Muscle layer of duodenum (tissue), 2 donors: ENCODE measurements around the gene AP3M1.
"Not testable (repeated sequence)": the region's sequence is repeated elsewhere in the genome, so short reads cannot be mapped to it uniquely, and the experiment has no call there.

Experiments used
- H3K27ac ChIP-seq: one replicate; pipeline ENCODE4 v1.7.0; 2013; ENCODE audit warnings: mild to moderate bottlenecking, low read length
- H3K27me3 ChIP-seq: one replicate; pipeline ENCODE4 v1.7.0; 2013; ENCODE audit warnings: low read depth, mild to moderate bottlenecking, control low read depth, low read length
- H3K36me3 ChIP-seq, 2 donors: one replicate each; pipeline ENCODE4 v1.7.0; 2013; ENCODE audit warnings: low read length in 2 of 2, control low read depth in 1 of 2, mild to moderate bottlenecking in 1 of 2; ENCODE audit not compliant: insufficient read depth in 2 of 2, control insufficient read depth in 1 of 2
- H3K4me1 ChIP-seq, 2 donors: one replicate each; pipeline ENCODE4 v1.7.0; 2013; ENCODE audit warnings: low read length in 2 of 2, mild to moderate bottlenecking in 2 of 2, control low read depth in 1 of 2, moderate library complexity in 1 of 2; ENCODE audit not compliant: insufficient read depth in 2 of 2, control insufficient read depth in 1 of 2
- H3K4me3 ChIP-seq, 2 donors: one replicate each; pipeline ENCODE4 v1.7.0; 2013; ENCODE audit warnings: low read length in 2 of 2, low read depth in 1 of 2, mild to moderate bottlenecking in 1 of 2
- H3K9me3 ChIP-seq, 2 donors: one replicate each; pipeline ENCODE4 v1.7.0; 2013; ENCODE audit warnings: low read length in 2 of 2, control low read depth in 1 of 2, mild to moderate bottlenecking in 1 of 2; ENCODE audit not compliant: control insufficient read depth in 1 of 2
- donor health status: healthy.

The AP3M1 gene, protein sequence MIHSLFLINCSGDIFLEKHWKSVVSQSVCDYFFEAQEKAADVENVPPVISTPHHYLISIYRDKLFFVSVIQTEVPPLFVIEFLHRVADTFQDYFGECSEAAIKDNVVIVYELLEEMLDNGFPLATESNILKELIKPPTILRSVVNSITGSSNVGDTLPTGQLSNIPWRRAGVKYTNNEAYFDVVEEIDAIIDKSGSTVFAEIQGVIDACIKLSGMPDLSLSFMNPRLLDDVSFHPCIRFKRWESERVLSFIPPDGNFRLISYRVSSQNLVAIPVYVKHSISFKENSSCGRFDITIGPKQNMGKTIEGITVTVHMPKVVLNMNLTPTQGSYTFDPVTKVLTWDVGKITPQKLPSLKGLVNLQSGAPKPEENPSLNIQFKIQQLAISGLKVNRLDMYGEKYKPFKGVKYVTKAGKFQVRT

DNA sequence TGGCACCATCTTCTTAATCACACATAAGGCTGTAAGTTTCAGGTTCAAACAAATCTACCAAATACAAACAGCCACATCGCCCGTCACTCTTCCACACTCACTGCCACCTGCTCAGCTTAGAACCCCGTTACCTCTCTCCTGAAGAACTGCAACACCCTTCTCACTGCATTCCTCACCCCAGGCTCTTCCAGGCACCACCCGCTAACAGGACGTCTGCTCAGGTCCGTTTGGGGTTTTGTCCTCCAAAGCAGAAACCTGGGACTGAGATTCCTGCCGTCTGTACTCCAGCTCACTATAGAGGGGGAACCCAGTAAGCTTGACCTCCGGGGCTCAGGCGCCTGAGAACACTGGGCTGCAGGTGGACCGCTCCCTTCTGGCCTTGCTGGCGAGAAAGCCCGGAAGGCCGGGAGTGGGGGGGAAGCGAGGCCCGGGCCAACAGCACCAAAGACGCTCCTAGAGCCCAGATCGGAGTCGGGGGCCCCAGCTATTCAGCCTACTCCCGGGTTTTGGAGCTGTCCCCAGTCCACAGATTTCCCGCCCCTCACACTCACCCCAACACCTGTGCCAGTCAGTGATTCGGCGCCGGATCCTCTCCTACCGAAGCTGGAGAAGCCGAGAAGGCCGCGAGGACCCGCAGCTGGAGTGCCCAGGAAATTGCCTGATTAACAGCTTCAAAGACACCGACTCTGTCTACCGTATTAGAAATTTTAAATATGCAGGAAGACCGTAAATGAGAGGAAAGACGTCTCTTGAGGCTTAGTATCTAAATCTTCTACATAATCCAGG, at the start of gene AP3M1:
TSS of gene AP3M1 (minus strand) at position 625 of the 786 bp plus-strand sequence. CDS start 12,449 bp downstream, outside the sequence.
- Histone ChIP-seq H3K4me1 (peaks cover 3 to 47% of the 10 kb centered on the region in 2 donors), H3K27me3 (no peaks in the 10 kb centered on the region), H3K27ac (peak within 1 kb of the TSS; percentile 94), H3K9me3 (no peaks in the 10 kb centered on the region), H3K4me3 (peak within 1 kb of the TSS; percentile 73 to 97), H3K36me3 (peaks cover 0 to 3% of the 10 kb centered on the region in 2 donors)

DNA sequence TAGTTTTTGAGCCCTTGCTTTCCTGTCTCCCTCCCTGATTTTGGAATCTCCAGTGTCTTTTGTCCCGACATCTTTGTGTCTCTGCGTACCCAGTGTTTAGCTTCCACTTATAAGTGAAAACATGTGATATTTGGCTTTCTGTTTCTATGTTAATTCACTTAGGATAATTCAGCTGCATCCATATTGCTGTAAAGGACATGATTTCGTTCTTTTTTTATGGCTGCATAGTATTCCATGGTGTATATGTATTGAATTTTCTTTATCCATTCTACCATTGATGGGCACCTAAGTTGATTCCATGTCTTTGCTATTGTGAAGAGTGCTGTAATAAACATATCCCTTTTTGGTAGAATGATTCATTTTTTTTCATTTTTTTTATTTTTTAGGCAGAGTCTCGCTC, 48.7 kb upstream of the AP3M1 start:
- Histone ChIP-seq H3K9me3 (no peaks in the 10 kb centered on the region), H3K27ac (no peak overlapping the region), H3K4me1 (no peaks in the 10 kb centered on the region), H3K36me3 (peaks cover 0 to 3% of the 10 kb centered on the region in 2 donors), H3K4me3 (no peak overlapping the region), H3K27me3 (no peaks in the 10 kb centered on the region)

DNA sequence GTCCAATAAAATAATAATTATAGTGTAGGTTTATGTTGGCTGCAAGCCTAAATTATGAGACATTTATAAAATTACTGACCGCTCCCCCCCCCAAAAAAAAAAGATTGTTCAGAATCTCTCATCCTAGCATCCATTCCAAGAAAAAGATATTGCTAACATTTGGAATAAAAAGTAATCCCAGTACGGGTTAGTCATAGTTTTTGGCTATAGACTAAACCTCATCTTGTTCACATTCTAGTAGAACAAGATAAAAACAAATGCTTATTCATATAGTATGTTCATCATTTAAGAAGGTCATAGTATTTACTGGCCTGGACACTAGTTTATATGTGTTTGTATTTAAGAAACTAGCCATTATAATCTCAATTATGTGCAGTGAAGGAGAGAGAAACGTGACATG, 44.4 kb upstream of the AP3M1 start:
- no peaks in the 10 kb centered on the region for H3K36me3 ChIP-seq
- no peaks in the 10 kb centered on the region for H3K27me3 ChIP-seq
- no peak overlapping the region for H3K4me3 ChIP-seq
- H3K4me1 ChIP-seq: peaks cover 6 to 8% of the 10 kb centered on the region in 2 donors
- no peak overlapping the region for H3K27ac ChIP-seq
- H3K9me3 ChIP-seq: no peaks in the 10 kb centered on the region

DNA sequence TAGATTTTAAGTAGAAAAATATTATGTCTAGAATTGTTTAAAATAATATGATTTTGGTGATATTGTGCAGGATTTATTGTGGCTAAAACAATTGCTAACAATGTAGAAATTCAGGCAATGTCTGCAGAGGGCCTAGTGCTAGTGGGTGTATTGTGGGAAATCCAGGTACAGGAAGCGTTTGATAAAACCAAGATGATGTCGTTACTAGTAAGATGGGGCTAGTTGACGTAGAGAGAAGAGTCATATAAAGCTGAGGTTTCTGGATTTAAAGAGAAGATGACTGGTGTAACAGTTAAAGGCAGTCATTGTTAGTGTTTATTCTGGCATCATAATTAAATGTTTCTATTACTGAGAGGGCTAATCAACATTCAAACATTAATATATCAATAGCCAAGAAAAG, 43.9 kb upstream of the AP3M1 start:
- Histone ChIP-seq H3K9me3 (no peaks in the 10 kb centered on the region), H3K27ac (no peak overlapping the region), H3K36me3 (no peaks in the 10 kb centered on the region), H3K4me3 (no peak overlapping the region), H3K27me3 (no peaks in the 10 kb centered on the region), H3K4me1 (peaks cover 6 to 12% of the 10 kb centered on the region in 2 donors)

DNA sequence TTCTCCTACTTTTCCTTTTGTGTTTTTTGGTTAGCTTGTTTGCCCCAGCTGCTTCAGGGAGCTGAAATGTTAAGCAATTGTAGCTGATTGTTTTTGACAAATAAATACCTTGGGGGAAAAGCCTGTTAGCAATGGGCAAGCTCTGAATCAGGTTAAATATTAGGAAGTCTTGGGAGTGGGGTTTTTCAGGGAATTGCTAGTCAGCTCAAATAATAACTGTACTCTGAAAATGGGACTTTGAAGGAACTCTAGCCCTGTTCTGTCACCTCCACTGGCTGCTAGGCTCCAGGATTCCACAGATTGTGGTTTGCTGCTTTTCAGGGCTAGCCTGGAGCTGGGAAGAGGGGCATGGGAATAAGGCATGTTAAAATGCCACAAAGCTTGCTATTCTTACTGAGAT, 39.9 kb upstream of the AP3M1 start:
- Histone ChIP-seq H3K36me3 (no peaks in the 10 kb centered on the region), H3K9me3 (no peaks in the 10 kb centered on the region), H3K27ac (peak overlapping the region; percentile 66), H3K27me3 (no peaks in the 10 kb centered on the region), H3K4me3 (peak overlapping the region in 1 of 2 donors; percentile 8), H3K4me1 (peaks cover 6 to 13% of the 10 kb centered on the region in 2 donors)

DNA sequence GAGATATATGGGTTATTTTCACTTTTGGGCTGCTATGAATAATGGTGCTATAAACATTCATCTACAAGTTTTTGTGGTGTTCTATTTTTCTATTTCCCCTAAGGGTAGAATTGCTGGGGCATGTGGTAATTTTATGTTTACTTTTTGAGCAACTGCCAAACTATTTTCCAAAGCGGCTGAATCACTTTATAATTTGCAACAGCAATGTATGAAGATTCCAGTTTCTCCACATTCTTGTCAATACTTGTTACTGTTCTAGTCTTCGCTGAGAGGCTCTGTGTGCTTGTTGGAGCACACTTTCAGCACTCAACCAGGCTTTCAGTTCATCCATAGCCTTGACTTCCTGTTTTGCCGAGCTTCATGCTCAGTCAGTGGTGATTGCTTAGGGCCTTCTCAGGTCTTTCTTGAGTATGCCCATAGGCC, 39.4 kb upstream of the AP3M1 start:
- H3K4me1 ChIP-seq: peaks cover 6 to 13% of the 10 kb centered on the region in 2 donors
- peak overlapping the region in 1 of 2 donors; percentile 8 for H3K4me3 ChIP-seq
- peak overlapping the region; percentile 66 for H3K27ac ChIP-seq
- H3K36me3 ChIP-seq: no peaks in the 10 kb centered on the region
- no peaks in the 10 kb centered on the region for H3K9me3 ChIP-seq
- H3K27me3 ChIP-seq: no peaks in the 10 kb centered on the region

DNA sequence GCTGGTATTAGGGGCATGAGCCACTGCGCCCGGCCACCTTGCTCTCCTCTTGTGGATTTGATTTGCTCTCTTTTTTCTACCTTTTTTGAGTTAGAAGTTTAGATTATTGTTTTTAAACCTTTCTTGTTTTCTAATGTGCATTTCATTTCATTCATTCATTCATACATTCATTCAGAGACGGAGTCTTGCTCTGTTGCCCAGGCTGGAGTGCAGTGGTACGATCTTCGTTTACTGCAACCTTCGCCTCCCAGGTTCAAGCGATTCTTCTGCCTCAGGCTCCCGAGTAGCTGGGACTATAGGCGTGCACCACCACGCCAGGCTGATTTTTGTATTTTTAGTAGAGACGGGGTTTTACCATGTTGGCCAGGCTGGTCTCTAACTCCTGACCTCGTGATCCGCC, 38.0 kb upstream of the AP3M1 start:
- H3K27me3 ChIP-seq, H3K4me3 ChIP-seq, H3K27ac ChIP-seq, H3K9me3 ChIP-seq, H3K36me3 ChIP-seq: not testable (repeated sequence)
- peaks cover 6 to 13% of the 10 kb centered on the region in 2 donors for H3K4me1 ChIP-seq

DNA sequence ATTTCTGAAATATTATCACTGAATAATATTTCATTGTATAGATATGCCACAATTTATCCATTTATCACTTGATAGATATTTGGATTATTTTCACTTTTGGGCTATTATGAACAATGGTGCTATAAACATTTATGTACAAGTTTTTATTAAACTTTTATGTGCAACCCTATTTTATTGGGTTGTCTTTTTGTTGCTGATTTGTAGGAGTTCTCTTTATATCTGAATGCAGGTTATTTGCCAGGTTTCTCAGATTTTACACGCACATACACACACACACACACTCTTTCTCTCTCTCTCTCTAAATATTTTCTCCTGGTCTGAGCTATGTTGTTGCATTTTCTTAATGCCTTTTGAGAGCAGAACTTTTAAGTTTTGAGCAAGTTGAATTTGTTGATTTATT, 36.6 kb upstream of the AP3M1 start:
- H3K9me3 ChIP-seq: no peaks in the 10 kb centered on the region
- no peak overlapping the region for H3K4me3 ChIP-seq
- no peak overlapping the region for H3K27ac ChIP-seq
- peaks cover 6 to 13% of the 10 kb centered on the region in 2 donors for H3K4me1 ChIP-seq
- H3K27me3 ChIP-seq: no peaks in the 10 kb centered on the region
- H3K36me3 ChIP-seq: no peaks in the 10 kb centered on the region

DNA sequence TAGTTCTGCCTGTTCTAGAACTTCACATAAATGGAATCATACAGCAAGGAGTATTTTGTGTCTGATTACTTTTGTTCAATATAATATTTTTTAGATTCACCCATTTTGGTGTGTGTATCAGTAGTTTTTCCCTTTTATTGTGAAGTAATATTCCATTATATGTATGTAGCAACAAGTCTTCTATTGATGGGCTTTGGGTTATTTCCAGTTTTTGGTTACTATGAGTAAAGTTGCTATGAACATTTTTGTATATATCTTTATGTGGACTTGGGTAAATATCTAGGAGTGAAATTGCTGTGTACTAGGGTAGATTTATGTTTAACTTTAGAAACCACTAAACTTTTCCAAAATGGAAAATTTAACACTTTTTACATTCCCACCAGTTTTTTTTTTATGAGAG, 36.0 kb upstream of the AP3M1 start:
- Histone ChIP-seq H3K27me3 (no peaks in the 10 kb centered on the region), H3K9me3 (no peaks in the 10 kb centered on the region), H3K4me1 (peaks cover 6 to 13% of the 10 kb centered on the region in 2 donors), H3K4me3 (no peak overlapping the region), H3K36me3 (no peaks in the 10 kb centered on the region), H3K27ac (no peak overlapping the region)

DNA sequence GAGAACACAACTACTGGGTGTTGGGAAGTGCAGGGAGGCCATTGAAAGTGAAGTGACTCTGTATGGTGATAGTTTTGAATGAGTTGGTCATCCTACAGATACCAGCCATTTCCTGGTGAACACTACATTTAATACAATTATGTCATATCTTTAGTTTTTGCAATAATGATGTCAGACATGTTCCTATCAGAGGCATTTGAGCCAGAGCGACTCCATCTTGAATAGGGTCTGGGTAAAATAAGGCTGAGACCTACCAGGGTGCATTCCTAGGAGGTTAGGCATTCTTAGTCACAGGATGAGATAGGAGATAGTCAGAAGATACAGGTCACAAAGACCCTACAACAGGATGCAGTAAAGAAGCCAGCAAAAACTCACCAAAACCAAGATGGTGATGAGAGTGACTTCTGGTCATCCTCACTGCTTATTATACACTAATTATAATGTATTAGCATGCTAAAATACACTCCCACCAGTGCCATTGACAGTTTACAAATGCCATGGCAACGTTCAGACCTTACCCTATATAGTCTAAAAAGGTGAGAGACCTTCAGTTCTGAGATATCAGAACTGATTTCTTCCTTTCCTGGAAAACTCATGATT, 28.6 kb upstream of the AP3M1 start:
- H3K27me3 ChIP-seq: no peaks in the 10 kb centered on the region
- no peaks in the 10 kb centered on the region for H3K9me3 ChIP-seq
- H3K4me3 ChIP-seq: no peak overlapping the region
- H3K27ac ChIP-seq: no peak overlapping the region
- no peaks in the 10 kb centered on the region for H3K36me3 ChIP-seq
- peaks cover 0 to 4% of the 10 kb centered on the region in 2 donors for H3K4me1 ChIP-seq
